DND-41 (cell line): ENCODE measurements around the gene CAMK2A.

ENCODE experiments used
- ATAC-seq: fragments of 200-7000 bp; cut with Tn5 transposase; 3 replicates; pipeline ENCODE4 v1.9.1; 2021; ENCODE audit warnings: low read depth; ENCODE audit not compliant: insufficient read depth
- DNase-seq: peaks from one replicate; pipeline ENCODE4 v3.0.0-alpha.2; 2020
- H2AFZ ChIP-seq: 2 replicates; pipeline ENCODE4 v1.6.0; 2012; ENCODE audit warnings: low read depth, low read length
- H3K27ac ChIP-seq: 2 replicates; pipeline ENCODE4 v1.5.1; 2012; ENCODE audit warnings: low read length, inconsistent platforms
- H3K27me3 ChIP-seq: fragments of 200-600 bp; sonication (generic); 2 replicates; pipeline ENCODE4 v1.6.0; 2012; ENCODE audit warnings: low read length, mild to moderate bottlenecking, inconsistent platforms; ENCODE audit not compliant: insufficient read depth, poor library complexity
- H3K36me3 ChIP-seq: 2 replicates; pipeline ENCODE4 v1.5.1; 2012; ENCODE audit warnings: low read length, inconsistent platforms; ENCODE audit not compliant: insufficient read depth
- H3K4me1 ChIP-seq: 2 replicates; pipeline ENCODE4 v1.5.1; 2012; ENCODE audit warnings: mild to moderate bottlenecking, low read length; ENCODE audit not compliant: insufficient read depth
- H3K4me2 ChIP-seq: 2 replicates; pipeline ENCODE4 v1.6.0; 2012; ENCODE audit warnings: mild to moderate bottlenecking, moderate library complexity, low read length, inconsistent platforms; ENCODE audit not compliant: insufficient read depth
- H3K4me3 ChIP-seq, 2 experiments: fragments of 200-600 bp in 1 of 2; shearing (Covaris generic) in 1 of 2; 2 replicates each; pipeline ENCODE4 v1.5.1; 2012 to 2016; ENCODE audit warnings: inconsistent platforms in 2 of 2, low read length in 2 of 2, mild to moderate bottlenecking in 2 of 2, low read depth in 1 of 2, moderate library complexity in 1 of 2
- H3K79me2 ChIP-seq: 2 replicates; pipeline ENCODE4 v1.6.0; 2012; ENCODE audit warnings: low read length, inconsistent platforms; ENCODE audit not compliant: insufficient read depth
- H3K9ac ChIP-seq: 2 replicates; pipeline ENCODE4 v1.6.0; 2012; ENCODE audit warnings: low read depth, mild to moderate bottlenecking, inconsistent platforms, low read length, moderate library complexity
- H3K9me3 ChIP-seq: 2 replicates; pipeline ENCODE4 v1.5.1; 2012; ENCODE audit warnings: low read length, moderate library complexity, mild to moderate bottlenecking, inconsistent platforms; ENCODE audit not compliant: insufficient read depth, severe bottlenecking
- H4K20me1 ChIP-seq: 2 replicates; pipeline ENCODE4 v1.6.0; 2012; ENCODE audit warnings: low read length; ENCODE audit not compliant: insufficient read depth
- EZH2 ChIP-seq: IDR thresholded peaks from 3 replicates; pipeline ENCODE4 v1.6.1; 2012; ENCODE audit warnings: borderline replicate concordance, low read depth, mild to moderate bottlenecking, moderate library complexity, low read length, inconsistent platforms; ENCODE audit not compliant: severe bottlenecking
- TF ChIP-seq, protein P1 (sequence below): IDR thresholded peaks from 2 replicates; pipeline ENCODE4 v1.5.1; 2012; ENCODE audit warnings: borderline replicate concordance, low read length, moderate library complexity, mild to moderate bottlenecking; ENCODE audit not compliant: poor library complexity, severe bottlenecking; ENCODE audit errors: extremely low read depth

Gene CAMK2A

DNA sequence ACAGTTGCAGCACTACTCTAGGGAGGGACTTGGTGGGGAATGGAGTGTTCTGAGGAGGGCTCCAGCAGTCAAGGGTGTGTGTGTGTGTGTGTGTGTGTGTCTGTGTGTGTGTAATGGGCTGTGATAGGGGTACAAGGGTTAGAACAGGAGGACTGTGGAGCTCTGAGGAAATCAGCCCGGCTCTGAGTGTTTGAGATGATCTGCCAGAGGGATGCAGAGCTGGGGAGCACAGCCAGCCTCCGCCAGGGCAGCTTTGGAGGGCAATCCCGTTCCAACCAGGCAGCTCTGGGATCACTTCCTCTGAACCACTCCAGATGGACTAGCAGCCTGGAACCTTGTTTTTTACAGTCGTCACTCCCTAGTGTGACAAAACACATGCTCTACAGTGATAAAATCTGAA, 102.7 kb downstream of the CAMK2A start:
- no peaks in the 10 kb centered on the region for H3K4me1 ChIP-seq
- H4K20me1 ChIP-seq = no peaks in the 10 kb centered on the region
- no peak overlapping the region for H2AFZ ChIP-seq
- no peak overlapping the region for H3K4me3 ChIP-seq
- no peaks in the 10 kb centered on the region for H3K36me3 ChIP-seq
- H3K9ac ChIP-seq = no peak overlapping the region
- no peak for DNase-seq
- no peak overlapping the region for H3K27ac ChIP-seq
- H3K9me3 ChIP-seq = no peaks in the 10 kb centered on the region
- H3K27me3 ChIP-seq = peaks cover 16% of the 10 kb centered on the region
- TF ChIP-seq EZH2 = no peak
- TF ChIP-seq, protein P1, sequence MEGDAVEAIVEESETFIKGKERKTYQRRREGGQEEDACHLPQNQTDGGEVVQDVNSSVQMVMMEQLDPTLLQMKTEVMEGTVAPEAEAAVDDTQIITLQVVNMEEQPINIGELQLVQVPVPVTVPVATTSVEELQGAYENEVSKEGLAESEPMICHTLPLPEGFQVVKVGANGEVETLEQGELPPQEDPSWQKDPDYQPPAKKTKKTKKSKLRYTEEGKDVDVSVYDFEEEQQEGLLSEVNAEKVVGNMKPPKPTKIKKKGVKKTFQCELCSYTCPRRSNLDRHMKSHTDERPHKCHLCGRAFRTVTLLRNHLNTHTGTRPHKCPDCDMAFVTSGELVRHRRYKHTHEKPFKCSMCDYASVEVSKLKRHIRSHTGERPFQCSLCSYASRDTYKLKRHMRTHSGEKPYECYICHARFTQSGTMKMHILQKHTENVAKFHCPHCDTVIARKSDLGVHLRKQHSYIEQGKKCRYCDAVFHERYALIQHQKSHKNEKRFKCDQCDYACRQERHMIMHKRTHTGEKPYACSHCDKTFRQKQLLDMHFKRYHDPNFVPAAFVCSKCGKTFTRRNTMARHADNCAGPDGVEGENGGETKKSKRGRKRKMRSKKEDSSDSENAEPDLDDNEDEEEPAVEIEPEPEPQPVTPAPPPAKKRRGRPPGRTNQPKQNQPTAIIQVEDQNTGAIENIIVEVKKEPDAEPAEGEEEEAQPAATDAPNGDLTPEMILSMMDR = no peak
- no peak for ATAC-seq
- H3K4me2 ChIP-seq = no peak overlapping the region
- H3K79me2 ChIP-seq = no peaks in the 10 kb centered on the region

DNA sequence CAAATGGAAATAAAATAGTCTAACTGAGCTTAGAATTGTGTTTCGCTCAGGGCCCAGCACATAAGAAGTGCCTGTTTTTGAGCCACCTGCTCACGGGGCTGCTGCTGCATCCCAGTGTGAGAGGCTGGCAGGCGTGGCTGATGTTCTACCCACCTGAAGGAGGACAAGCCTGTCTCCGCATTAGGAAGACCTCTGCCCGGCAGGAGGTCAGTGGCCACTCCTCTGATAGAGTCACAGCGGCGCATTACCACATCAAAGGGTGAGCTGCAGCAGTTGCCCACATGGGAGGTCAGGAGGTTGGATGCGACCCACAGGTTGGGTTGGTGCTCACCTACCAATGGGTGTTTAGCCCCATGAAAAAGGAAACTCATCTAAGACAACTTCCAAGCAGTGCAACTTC, 103.4 kb downstream of the CAMK2A start:
- Histone ChIP-seq H3K4me2 (no peak overlapping the region), H3K36me3 (no peaks in the 10 kb centered on the region), H4K20me1 (no peaks in the 10 kb centered on the region), H3K9ac (no peak overlapping the region), H3K4me1 (no peaks in the 10 kb centered on the region), H3K79me2 (no peaks in the 10 kb centered on the region), H3K9me3 (no peaks in the 10 kb centered on the region), H3K27me3 (peaks cover 13% of the 10 kb centered on the region), H3K27ac (no peak overlapping the region), H2AFZ (no peak overlapping the region), H3K4me3 (no peak overlapping the region)
- no peak for TF ChIP-seq EZH2
- TF ChIP-seq, protein P1 = no peak
- ATAC-seq = no peak
- no peak for DNase-seq

DNA sequence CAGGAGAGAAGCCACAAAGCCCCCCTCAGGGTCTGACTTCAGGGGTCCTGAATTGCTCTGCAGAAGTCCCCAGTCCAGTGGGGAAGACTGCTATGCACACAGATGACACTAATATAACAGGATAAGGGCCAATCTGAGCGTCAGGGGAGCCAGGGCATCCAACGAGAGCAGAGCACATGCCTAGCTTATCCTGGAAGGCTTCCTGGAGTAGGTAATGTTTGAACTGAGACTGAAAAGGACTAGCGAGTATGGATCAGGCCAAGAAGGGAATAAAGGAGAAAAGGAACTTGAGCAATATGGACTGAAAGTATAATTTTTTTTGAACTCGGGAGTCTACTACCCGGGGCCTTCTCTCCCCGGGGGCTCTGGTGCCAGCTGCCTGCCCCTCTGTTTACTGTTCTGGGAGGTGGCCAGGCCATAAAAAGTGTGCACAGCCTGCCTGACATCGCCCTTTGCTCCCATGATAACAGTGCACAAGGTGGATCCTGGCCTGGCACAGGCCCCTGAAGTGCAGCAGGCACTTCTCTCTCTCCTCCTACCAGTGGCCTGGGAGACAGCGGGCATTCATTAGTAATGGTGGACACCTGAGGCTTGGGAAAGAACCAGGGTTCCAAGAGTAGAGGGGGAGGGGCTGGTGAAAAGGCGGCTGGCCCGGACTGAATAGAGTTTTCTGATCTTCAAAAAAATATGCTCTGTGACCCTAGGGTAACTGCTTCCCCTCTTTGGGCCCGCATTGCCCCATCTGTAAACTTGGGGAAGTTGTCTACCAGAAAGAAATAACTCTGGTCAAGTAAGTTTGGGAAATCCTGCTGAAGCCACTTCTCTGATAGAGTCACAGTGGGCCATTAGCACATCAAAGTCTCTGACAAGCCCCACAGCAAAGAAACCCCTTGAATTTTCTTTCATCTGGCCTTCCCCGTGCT, 104.3 kb downstream of the CAMK2A start:
- Histone ChIP-seq H3K27ac (no peak overlapping the region), H3K9ac (no peak overlapping the region), H3K79me2 (no peaks in the 10 kb centered on the region), H3K9me3 (no peaks in the 10 kb centered on the region), H4K20me1 (no peaks in the 10 kb centered on the region), H3K36me3 (no peaks in the 10 kb centered on the region), H3K4me2 (no peak overlapping the region), H3K4me3 (no peak overlapping the region), H3K4me1 (no peaks in the 10 kb centered on the region), H3K27me3 (peaks cover 13% of the 10 kb centered on the region), H2AFZ (no peak overlapping the region)
- no peak for ATAC-seq
- TF ChIP-seq, protein P1 = no peak
- TF ChIP-seq EZH2 = no peak
- DNase-seq = no peak
